Activated naive CD4-positive, alpha-beta T cell (primary cell): ENCODE data around the gene PCGF1.

Experiments
- DNase-seq, 4 experiments: peaks; one replicate each; lab custom pipeline; 2025; lab: John Stamatoyannopoulos, UW

The PCGF1 gene

DNA sequence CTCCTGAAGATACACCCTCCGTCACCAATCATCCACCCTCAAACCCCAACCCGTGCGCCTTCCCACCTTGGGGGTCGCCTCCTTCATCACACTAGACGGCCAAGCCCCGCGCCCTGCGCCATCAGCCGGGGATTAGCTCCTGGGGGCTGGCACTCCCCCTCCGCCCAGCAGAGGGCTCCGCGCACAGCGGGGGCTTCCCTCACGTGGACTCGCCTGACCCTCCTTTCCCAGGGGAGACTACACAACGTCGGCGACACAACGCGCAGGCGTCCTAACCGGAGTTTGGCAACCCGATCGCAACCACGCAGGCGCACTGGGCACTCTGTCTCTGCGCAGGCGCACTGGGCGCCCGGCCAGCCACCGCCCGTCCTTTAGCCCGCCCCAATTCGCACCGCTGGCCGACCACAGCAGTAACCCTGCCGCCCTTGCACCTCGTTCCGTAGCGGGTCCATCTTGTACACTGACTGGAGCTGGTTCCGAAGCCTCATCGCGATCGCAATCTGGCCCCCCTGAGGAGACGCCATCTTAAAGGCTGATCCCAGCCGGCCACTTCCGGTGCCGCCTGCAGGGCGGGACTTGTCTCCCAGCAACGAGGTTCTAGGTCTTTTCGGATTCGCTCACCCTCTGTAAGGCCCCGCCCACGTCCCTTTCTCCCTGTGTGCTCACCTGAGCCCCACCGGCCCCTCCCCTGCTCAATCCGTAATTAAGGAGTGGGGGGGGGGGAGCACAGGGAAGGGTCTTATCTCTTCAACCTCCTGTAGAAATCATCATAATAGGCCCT lies at the start of gene PCGF1:
TSS of gene PCGF1 (minus strand) at position 551 of the 781 bp plus-strand sequence. CDS start at position 524, 27 bp downstream.
- peak; percentile 94 to 99 (median 98) for DNase-seq

DNA sequence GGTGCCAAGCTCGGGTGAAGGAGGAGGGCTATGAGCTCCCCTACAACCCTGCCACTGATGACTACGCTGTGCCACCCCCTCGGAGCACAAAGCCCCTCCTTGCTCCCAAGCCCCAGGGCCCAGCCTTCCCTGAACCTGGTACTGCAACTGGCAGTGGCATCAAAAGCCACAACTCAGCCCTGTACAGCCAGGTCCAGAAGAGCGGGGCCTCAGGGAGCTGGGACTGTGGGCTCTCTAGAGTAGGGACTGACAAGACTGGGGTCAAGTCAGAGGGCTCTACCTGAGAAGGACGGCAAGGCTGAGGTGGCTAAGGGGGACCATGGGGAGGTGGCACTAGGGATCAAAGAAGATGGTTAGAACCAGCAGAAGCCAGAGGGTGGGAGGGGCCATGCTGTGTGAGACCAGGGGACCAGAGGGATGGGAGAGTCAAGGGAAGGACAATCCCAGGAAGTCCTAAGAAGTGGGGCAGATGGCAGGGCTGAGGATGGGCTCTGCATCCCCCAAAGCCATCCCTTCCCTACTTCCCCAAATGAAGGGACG lies 49.4 kb upstream of the PCGF1 start:
- DNase-seq = no peak

GRCh38 chr2:74556159-74556558 lies 48.7 kb upstream of the PCGF1 start:
- no peak for DNase-seq

DNA sequence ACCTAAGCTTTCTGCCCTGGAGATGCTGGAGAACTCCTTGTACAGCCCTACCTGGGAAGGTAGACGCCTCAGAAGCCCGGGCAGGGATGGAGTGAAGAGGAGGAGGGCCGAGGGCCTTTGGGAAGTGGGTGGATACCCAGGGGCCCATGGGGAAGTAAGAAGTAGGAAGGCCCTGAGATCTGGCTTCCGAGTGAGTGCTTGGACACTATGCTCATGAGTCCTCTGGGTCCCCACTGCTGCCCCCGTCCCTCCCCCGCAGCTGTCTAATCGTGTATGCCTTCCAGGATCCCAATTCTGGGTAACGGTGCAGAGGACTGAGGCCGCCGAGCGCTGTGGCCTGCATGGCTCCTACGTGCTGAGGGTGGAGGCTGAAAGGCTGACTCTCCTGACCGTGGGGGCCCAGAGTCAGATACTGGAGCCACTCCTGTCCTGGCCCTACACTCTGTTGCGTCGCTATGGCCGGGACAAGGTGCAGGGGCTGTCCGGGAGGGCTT lies 48.2 kb upstream of the PCGF1 start:
- DNase-seq = no peak

DNA sequence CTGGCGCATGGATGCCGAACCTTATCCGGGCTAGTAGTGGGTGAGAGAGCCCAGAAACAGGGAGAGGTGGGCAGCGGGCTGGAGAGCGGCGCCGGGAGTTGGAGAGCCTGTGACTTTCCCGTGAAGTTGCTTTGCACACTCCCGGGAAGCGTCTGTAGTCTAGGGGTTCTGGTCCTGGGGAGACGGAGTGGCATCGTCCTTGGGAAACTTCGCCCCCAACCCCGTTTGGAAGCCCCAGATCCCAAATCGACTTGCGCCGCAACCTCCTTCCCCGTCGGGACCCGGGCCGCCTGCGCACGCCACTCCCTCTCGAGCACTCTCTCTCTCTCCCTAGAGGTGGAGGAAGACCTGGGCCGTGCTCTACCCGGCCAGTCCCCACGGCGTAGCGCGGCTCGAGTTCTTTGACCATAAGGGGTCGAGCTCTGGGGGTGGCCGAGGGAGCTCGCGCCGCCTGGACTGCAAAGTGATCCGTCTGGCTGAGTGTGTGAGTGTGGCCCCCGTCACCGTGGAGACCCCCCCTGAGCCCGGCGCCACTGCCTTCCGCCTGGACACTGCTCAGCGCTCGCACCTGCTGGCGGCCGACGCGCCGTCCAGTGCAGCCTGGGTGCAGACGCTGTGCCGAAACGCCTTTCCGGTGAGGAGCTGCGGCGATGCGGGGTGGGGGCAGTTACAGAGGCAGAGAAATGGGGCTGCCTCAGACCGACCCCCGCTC lies 47.5 kb upstream of the PCGF1 start:
- DNase-seq = peak in 1 of 4 experiments; percentile 27

- peak; percentile 61 to 78 (median 67) for DNase-seq
Observed at GRCh38 chr2:74553892-74554819, 46.7 kb upstream of the PCGF1 start, which contains the start of the genes DOK1 and LOXL3. DOK1 (plus strand) TSS chr2:74554720; CDS start chr2:74554755, 35 bp downstream. LOXL3 (minus strand) TSS chr2:74553942; CDS start chr2:74552634, 1,308 bp downstream.

- no peak for DNase-seq
Observed at GRCh38 chr2:74552914-74553811, 45.7 kb upstream of the PCGF1 start.

DNA sequence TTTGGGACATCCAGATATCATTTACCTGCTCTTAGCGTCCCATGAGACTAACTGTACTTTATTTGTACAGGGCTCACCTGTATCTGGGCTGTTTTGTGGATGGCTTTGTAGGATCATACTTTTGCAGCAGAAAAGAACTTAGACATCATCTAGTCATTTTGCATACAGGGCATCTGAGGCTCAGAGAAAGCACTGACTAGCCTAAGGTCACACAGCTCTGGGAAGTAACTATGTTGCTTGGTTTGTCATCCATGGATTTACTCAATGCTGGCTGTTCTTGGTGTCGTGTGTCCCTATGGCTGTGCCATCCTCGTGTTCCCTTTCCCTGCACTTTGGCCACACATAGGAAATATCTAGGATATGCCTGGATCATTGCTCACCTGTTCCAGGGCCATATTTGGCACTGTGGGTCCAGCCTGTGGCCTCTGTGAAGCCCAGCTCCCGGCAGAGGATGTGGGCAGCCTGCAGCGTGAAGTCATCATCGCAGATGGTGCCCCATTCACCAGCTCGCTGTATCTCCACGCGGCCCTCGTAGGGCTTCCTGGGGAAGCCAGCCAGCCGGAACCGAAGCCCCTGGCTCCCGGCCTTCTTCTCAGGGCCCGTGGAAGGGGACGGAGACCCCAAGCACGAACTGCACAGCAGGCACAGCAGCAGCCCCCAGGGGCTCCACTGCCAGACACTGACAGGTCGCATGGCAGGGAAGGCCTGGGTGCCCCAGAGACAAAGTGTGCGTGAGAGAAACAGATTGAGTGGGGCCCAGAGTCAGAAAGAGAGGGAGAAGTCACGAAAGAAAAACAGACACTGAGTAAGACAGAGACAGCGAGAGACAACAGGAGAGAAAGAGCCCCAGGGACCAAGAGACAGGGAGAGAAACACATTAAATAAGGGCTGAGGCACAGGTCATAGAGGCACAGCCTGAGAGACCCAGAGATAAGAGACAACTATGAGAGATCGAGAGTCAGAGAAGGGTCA lies 44.7 kb upstream of the PCGF1 start:
- DNase-seq = no peak

GRCh38 chr2:74551530-74551929 lies 44.0 kb upstream of the PCGF1 start:
- no peak for DNase-seq

DNA sequence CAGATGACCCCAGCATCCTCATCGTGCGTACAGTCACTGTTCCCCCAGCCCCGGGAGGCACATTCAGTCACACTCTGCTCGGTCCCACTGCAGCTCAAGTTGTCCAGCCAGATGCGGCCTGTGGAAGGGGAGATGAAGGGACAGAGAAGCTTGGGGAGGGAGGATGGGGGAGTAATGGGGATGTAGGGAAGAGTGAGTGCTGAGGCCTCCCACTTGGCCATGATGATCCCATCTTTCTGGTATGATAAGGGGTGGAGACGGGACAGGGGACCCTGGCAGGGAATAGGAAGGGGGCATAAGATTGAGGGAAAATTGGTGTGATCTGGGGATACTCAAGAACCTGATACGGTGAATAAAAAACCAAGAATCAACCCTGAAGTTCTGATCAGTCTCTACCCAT lies 42.7 kb upstream of the PCGF1 start:
- no peak for DNase-seq

DNA sequence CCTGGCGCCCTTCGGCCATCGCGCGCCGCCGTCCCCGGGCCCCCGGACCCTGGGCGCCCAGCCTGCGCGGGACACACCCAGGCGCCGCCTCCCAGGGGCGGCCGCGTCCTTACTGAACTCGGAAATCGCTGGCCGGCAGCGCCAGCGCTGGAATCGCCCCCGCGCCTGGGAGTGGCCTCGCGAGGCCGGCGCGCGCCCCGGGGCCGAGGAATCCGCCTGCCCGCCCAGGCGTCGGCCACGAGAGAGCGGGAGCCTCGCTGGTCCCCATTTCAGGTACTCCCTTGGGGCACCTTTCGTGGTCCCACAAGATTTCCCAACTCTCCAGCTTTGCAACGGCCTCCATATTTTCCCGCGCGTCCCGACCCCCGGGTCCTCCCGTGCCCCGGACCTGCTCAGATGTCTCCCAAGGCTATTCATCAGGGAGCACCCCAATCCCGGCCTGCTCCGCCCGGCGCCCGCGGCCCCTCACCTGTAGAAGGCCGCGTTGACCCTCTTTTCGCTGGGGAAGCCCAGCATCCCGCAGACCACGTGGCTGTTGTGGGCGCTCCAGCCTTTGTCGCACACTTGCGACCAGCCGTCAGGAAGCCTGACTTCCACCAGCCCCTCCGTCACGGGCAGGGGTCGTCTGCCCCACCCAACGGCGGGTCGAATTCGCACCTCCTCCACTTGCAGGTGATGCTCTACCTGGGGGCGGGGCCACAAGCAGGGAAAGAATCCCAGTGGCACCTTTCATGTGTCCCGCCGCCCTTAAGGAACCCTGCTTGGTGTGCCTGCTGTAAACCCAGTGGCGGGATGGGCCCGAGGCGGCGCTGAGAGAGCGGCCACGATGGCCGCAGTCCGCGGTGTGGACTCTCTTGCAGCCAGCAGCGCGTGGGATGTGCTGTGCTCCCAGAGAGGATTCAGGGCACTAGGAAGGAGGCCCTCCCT lies 41.7 kb upstream of the PCGF1 start:
- DNase-seq = no peak

- no peak for DNase-seq
Observed at GRCh38 chr2:74548285-74548899, 40.9 kb upstream of the PCGF1 start.

- DNase-seq = no peak
Observed at GRCh38 chr2:74546004-74546403, 38.5 kb upstream of the PCGF1 start.

DNA sequence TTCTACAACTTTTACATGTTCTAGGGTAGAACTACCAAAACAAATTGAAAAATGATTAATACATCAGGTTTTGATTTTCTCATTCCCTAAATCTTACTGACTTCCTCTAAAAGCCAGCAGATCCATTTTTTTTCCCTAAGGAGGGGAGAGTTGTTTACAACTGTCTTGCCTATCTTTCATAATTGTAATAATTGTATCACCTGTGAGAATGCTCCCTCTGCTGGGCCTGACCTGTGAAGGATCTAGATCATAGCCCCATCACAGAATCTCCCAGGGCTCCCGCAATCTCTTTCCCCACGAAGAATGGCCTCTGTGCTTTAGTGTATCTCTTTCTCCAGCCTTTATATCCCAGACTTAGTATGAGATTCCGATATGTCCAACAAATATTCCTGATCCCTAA lies 37.1 kb upstream of the PCGF1 start:
- DNase-seq = no peak

DNA sequence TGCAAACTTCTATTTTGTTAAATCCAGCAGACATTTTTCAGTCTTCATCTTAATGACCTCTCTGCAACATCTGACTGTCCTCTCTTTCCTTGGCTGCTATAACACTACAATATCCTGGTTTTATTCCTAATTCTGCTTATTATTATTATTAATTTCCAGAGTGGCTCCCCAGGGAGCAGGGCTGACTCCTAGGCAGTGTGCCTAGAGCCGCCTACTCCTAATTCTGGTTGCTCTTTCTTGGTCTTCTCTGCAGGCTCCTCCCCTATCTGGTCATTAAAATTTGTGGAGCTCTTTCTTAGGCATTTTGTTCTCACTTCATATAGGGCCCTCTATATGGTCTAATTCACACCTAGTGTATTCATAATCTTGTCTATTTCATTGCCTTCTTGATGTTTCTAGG lies 35.5 kb upstream of the PCGF1 start:
- DNase-seq = no peak

- DNase-seq = no peak
Observed at GRCh38 chr2:74540291-74540690, 32.8 kb upstream of the PCGF1 start.

GRCh38 chr2:74538881-74539339 lies 31.4 kb upstream of the PCGF1 start:
- no peak for DNase-seq

- no peak for DNase-seq
Observed at GRCh38 chr2:74537140-74537539, 29.6 kb upstream of the PCGF1 start.
